ENCODE results near the gene COPS8.

Gene COPS8

DNA sequence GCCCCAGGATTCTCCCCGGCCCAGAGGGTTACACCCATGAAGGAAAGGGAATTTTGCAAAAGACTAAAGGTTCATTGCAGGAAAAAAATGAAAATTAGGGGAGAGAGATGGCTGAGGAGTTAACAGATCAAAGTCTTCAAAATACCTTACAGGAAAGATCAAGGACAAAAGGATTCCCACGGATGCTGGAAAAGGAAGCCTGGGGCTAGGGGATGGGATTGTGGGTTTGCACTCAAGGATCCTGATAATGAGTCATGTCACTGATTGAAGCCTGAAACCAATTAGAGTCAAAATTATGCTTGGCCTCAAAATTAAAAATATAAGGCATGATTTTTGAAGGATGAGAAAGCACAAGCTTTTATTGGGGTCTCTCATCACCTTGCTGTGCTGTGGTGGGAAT, 32.6 kb upstream of the COPS8 start:
- H3K4me3 ChIP-seq (ENCODE audit: low read depth, low read length): no peak overlapping the region
- ChIA-PET POLR2A (no interaction called here), CTCF (interaction anchor here (0.6 kb wide), 1 partner anchor 1042 kb away, joined by 3 read pairs; no protein-coding TSS in a partner anchor)
- no peaks in the 10 kb centered on the region for H3K4me1 ChIP-seq (ENCODE audit: control insufficient read depth, insufficient read depth, low read length)
- TF ChIP-seq, protein P1, sequence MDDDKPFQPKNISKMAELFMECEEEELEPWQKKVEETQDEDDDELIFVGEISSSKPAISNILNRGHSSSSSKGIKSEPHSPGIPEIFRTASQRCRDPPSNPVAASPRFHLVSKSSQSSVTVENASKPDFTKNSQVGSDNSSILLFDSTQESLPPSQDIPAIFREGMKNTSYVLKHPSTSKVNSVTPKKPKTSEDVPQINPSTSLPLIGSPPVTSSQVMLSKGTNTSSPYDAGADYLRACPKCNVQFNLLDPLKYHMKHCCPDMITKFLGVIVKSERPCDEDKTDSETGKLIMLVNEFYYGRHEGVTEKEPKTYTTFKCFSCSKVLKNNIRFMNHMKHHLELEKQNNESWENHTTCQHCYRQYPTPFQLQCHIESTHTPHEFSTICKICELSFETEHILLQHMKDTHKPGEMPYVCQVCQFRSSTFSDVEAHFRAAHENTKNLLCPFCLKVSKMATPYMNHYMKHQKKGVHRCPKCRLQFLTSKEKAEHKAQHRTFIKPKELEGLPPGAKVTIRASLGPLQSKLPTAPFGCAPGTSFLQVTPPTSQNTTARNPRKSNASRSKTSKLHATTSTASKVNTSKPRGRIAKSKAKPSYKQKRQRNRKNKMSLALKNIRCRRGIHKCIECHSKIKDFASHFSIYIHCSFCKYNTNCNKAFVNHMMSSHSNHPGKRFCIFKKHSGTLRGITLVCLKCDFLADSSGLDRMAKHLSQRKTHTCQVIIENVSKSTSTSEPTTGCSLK (tag by site-specific recombination; IDR thresholded peaks at IDR 0.05): no peak
- TF ChIP-seq ZFP3 (tag by site-specific recombination; IDR thresholded peaks at IDR 0.05; ENCODE audit: low read depth): no peak
- TF ChIP-seq ZNF302 (tag by site-specific recombination; IDR thresholded peaks at IDR 0.05; ENCODE audit: low read depth): no peak
- no peak for TF ChIP-seq BCL11B (tag by site-specific recombination; IDR thresholded peaks at IDR 0.05; ENCODE audit: low read depth)
- TF ChIP-seq ZNF747 (tag by site-specific recombination; IDR thresholded peaks at IDR 0.05): no peak
- no peak for TF ChIP-seq ZNF133 (tag by site-specific recombination; IDR thresholded peaks at IDR 0.05)
- no peak for TF ChIP-seq ZSCAN16 (tag by site-specific recombination; IDR thresholded peaks at IDR 0.05)
- no peak for TF ChIP-seq ZNF175 (tag by site-specific recombination; IDR thresholded peaks at IDR 0.05)
- no peak for TF ChIP-seq ZNF354C (tag by site-specific recombination; IDR thresholded peaks at IDR 0.05; ENCODE audit: borderline replicate concordance, low read depth)
- TF ChIP-seq ZNF600 (tag by site-specific recombination; IDR thresholded peaks at IDR 0.05): no peak
- TF ChIP-seq ZNF843 (tag by site-specific recombination; IDR thresholded peaks at IDR 0.05): no peak
- no peak for TF ChIP-seq ZNF146 (tag by site-specific recombination; IDR thresholded peaks at IDR 0.05)
- TF ChIP-seq MYNN (tag by site-specific recombination; IDR thresholded peaks at IDR 0.05; ENCODE audit: borderline replicate concordance): no peak
- no peak for TF ChIP-seq HOXA7 (CRISPR knock-in tag; IDR thresholded peaks at IDR 0.05; ENCODE audit: borderline replicate concordance)
- TF ChIP-seq SP3 (tag by site-specific recombination; IDR thresholded peaks at IDR 0.05): no peak
- TF ChIP-seq, protein P2, sequence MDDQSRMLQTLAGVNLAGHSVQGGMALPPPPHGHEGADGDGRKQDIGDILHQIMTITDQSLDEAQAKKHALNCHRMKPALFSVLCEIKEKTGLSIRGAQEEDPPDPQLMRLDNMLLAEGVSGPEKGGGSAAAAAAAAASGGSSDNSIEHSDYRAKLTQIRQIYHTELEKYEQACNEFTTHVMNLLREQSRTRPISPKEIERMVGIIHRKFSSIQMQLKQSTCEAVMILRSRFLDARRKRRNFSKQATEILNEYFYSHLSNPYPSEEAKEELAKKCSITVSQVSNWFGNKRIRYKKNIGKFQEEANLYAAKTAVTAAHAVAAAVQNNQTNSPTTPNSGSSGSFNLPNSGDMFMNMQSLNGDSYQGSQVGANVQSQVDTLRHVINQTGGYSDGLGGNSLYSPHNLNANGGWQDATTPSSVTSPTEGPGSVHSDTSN (CRISPR knock-in tag; IDR thresholded peaks at IDR 0.05): no peak
- no peak for TF ChIP-seq ZBTB48 (tag by site-specific recombination; IDR thresholded peaks at IDR 0.05)
- H3K9me3 ChIP-seq (ENCODE audit: control insufficient read depth, insufficient read depth, low read depth, low read length): no peaks in the 10 kb centered on the region
- no peak overlapping the region for H3K27ac ChIP-seq (ENCODE audit: extremely low read depth, low read depth, low read length)
- no peaks in the 10 kb centered on the region for H3K36me3 ChIP-seq (ENCODE audit: control insufficient read depth in 2 of 2, insufficient read depth in 1 of 2, low read length in 2 of 2)

DNA sequence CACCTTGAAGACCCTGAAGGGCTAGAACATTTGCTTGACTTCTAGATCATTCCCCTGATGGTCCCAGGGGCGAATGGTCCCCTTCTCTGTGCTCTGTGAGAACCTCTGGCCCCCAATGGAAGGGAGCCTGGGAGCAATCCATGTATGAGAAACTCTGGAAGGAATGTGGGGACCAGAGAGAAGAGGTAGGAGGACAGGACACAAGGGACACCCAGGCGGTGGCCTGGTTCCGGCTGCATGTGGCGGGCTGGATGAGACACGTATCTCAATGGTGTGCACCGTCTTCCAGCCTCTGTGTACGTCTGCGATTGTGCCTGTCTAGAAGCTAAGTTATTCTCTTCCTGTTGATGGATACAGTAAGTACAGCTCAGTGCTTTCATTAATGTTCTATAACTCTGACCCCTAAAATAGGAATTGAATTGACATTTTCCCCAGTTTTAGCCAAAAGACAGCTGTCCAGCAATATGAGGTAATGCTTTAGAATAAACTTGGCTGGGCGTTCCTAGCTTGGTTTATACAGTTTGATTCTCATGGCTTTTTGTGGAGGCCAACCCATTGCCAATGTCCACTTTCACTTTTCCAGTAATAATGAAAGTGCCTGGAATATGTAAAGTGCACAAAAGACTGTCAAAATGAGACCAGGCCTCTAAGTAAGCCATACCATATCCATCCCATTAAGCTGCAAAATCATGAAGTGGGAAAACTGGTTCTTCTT, 30.1 kb upstream of the COPS8 start:
- POLR2A ChIA-PET: no interaction called here
- H3K9me3 ChIP-seq (ENCODE audit: control insufficient read depth, insufficient read depth, low read depth, low read length): no peaks in the 10 kb centered on the region
- H3K27ac ChIP-seq (ENCODE audit: extremely low read depth, low read depth, low read length): no peak overlapping the region
- no peak overlapping the region for H3K4me3 ChIP-seq (ENCODE audit: low read depth, low read length)
- no peak for TF ChIP-seq ZFP41 (tag by site-specific recombination; IDR thresholded peaks at IDR 0.05; ENCODE audit: borderline replicate concordance)
- no peak for TF ChIP-seq ZNF530 (tag by site-specific recombination; IDR thresholded peaks at IDR 0.05; ENCODE audit: low read depth)
- TF ChIP-seq ZNF791 (tag by site-specific recombination; IDR thresholded peaks at IDR 0.05): no peak
- TF ChIP-seq, protein P3, sequence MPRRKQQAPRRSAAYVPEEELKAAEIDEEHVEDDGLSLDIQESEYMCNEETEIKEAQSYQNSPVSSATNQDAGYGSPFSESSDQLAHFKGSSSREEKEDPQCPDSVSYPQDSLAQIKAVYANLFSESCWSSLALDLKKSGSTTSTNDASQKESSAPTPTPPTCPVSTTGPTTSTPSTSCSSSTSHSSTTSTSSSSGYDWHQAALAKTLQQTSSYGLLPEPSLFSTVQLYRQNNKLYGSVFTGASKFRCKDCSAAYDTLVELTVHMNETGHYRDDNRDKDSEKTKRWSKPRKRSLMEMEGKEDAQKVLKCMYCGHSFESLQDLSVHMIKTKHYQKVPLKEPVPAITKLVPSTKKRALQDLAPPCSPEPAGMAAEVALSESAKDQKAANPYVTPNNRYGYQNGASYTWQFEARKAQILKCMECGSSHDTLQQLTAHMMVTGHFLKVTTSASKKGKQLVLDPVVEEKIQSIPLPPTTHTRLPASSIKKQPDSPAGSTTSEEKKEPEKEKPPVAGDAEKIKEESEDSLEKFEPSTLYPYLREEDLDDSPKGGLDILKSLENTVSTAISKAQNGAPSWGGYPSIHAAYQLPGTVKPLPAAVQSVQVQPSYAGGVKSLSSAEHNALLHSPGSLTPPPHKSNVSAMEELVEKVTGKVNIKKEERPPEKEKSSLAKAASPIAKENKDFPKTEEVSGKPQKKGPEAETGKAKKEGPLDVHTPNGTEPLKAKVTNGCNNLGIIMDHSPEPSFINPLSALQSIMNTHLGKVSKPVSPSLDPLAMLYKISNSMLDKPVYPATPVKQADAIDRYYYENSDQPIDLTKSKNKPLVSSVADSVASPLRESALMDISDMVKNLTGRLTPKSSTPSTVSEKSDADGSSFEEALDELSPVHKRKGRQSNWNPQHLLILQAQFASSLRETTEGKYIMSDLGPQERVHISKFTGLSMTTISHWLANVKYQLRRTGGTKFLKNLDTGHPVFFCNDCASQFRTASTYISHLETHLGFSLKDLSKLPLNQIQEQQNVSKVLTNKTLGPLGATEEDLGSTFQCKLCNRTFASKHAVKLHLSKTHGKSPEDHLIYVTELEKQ (tag by site-specific recombination; IDR thresholded peaks at IDR 0.05; ENCODE audit: borderline replicate concordance): no peak
- no peak for TF ChIP-seq HOXA7 (CRISPR knock-in tag; IDR thresholded peaks at IDR 0.05; ENCODE audit: borderline replicate concordance)
- no peak for TF ChIP-seq ZNF629 (tag by site-specific recombination; IDR thresholded peaks at IDR 0.05)
- TF ChIP-seq ZNF777 (tag by site-specific recombination; IDR thresholded peaks at IDR 0.05; ENCODE audit: borderline replicate concordance): no peak
- H3K36me3 ChIP-seq (ENCODE audit: control insufficient read depth in 2 of 2, insufficient read depth in 1 of 2, low read length in 2 of 2): no peaks in the 10 kb centered on the region
- CTCF ChIA-PET: no interaction called here
- H3K4me1 ChIP-seq (ENCODE audit: control insufficient read depth, insufficient read depth, low read length): no peaks in the 10 kb centered on the region
